WERI-Rb-1 (cell line): Measurements from ENCODE around the gene SIK3.

Source experiments
- DNase-seq: peaks from one replicate; pipeline ENCODE4 v3.0.0-alpha.2; 2020
- H3K27ac ChIP-seq: fragments of 250-450 bp; sonication (Bioruptor Pico); 2 replicates; pipeline ENCODE4 v1.5.1; 2020; ENCODE audit warnings: mild to moderate bottlenecking, moderate library complexity
- H3K27me3 ChIP-seq: fragments of 250-450 bp; sonication (Bioruptor Pico); 2 replicates; pipeline ENCODE4 v1.5.1; 2021; ENCODE audit warnings: mild to moderate bottlenecking, low read depth, moderate library complexity; ENCODE audit not compliant: insufficient read depth, severe bottlenecking
- H3K36me3 ChIP-seq: fragments of 250-450 bp; sonication (Bioruptor Pico); 2 replicates; pipeline ENCODE4 v1.5.1; 2020; ENCODE audit warnings: mild to moderate bottlenecking, moderate library complexity
- H3K4me3 ChIP-seq: 2 replicates; pipeline ENCODE4 v1.5.1; 2011; ENCODE audit warnings: low read depth, mild to moderate bottlenecking, control low read depth, low read length
- H3K9me3 ChIP-seq: fragments of 250-450 bp; sonication (Bioruptor Pico); 2 replicates; pipeline ENCODE4 v1.5.1; 2021; ENCODE audit warnings: mild to moderate bottlenecking, moderate library complexity; ENCODE audit not compliant: severe bottlenecking
- CTCF ChIP-seq: IDR thresholded peaks from 2 replicates; pipeline ENCODE4 v1.5.1; 2011; ENCODE audit warnings: low read depth, mild to moderate bottlenecking, control low read depth, inconsistent platforms, low read length

The SIK3 gene

GRCh38 chr11:117097014-117097388 is 1.2 kb downstream of the SIK3 start:
- Histone ChIP-seq H3K36me3 (no peaks in the 10 kb centered on the region), H3K9me3 (no peaks in the 10 kb centered on the region), H3K27ac (no peak overlapping the region), H3K4me3 (peak overlapping the region; percentile 85), H3K27me3 (no peaks in the 10 kb centered on the region)
- DNase-seq: no peak
- no peak for TF ChIP-seq CTCF

- DNase-seq: peak; percentile 39
- TF ChIP-seq CTCF: peak; percentile 24; the same call in 1 of the 2 replicates
- no peak overlapping the region for H3K27ac ChIP-seq
- H3K27me3 ChIP-seq: no peaks in the 10 kb centered on the region
- peak overlapping the region; percentile 85; the same call in 1 of the 2 replicates for H3K4me3 ChIP-seq
- no peaks in the 10 kb centered on the region for H3K36me3 ChIP-seq
- no peaks in the 10 kb centered on the region for H3K9me3 ChIP-seq
These were observed 1.8 kb downstream of the SIK3 start for GRCh38 chr11:117096201-117096991.

GRCh38 chr11:117095284-117096161 is 2.7 kb downstream of the SIK3 start:
- H3K27me3 ChIP-seq: no peaks in the 10 kb centered on the region
- DNase-seq: no peak
- H3K4me3 ChIP-seq: no peak overlapping the region
- TF ChIP-seq CTCF: no peak
- H3K36me3 ChIP-seq: no peaks in the 10 kb centered on the region
- H3K9me3 ChIP-seq: no peaks in the 10 kb centered on the region
- no peak overlapping the region for H3K27ac ChIP-seq

- Histone ChIP-seq H3K36me3 (0 out of 2 replicates have a peak, but pooled peaks cover 2% of the 10 kb centered on the region), H3K27me3 (no peaks in the 10 kb centered on the region), H3K9me3 (no peaks in the 10 kb centered on the region), H3K4me3 (no peak overlapping the region), H3K27ac (no peak overlapping the region)
- no peak for DNase-seq
- no peak for TF ChIP-seq CTCF
These were observed 3.5 kb downstream of the SIK3 start for GRCh38 chr11:117094776-117095175.

- H3K27ac ChIP-seq: no peak overlapping the region
- H3K27me3 ChIP-seq: no peaks in the 10 kb centered on the region
- no peak overlapping the region for H3K4me3 ChIP-seq
- H3K36me3 ChIP-seq: 0 out of 2 replicates have a peak, but pooled peaks cover 2% of the 10 kb centered on the region
- no peak for DNase-seq
- no peaks in the 10 kb centered on the region for H3K9me3 ChIP-seq
- no peak for TF ChIP-seq CTCF
These were observed 5.2 kb downstream of the SIK3 start for GRCh38 chr11:117092951-117093590.
